Measurements from ENCODE around the gene KCND3. TPM values are rescaled to one million over a fixed set of nuclear protein-coding genes. Genes with fewer than 3 reads are reported as not detected.

Gene KCND3
- total RNA-seq, 4 donors from 2014 or later, result 0.35 to 4.1 (median 0.90) TPM

- Histone ChIP-seq H3K27ac (peak overlapping the region; percentile 74 to 90 (median 80)), H3K9me3 (no peaks in the 10 kb centered on the region), H3K4me3 (peak overlapping the region; percentile 47 to 66 (median 58)), H3K27me3 (no peaks in the 10 kb centered on the region), H3K4me1 (peaks cover 0 to 26% (median 4%) of the 10 kb centered on the region in 4 donors), H3K36me3 (no peaks in the 10 kb centered on the region)
- no peak for TF ChIP-seq POLR2A (IDR thresholded peaks at IDR 0.05)
- TF ChIP-seq CTCF (IDR thresholded peaks at IDR 0.05), result no peak
- DNase-seq, result peak; percentile 43 to 77 (median 65)
Measured at GRCh38 chr1:111739925-111740765, 249.3 kb downstream of the KCND3 start.

GRCh38 chr1:111739194-111739924 is 250.1 kb downstream of the KCND3 start, which contains the start of gene INKA2:
TSS of gene INKA2 (minus strand) at chr1:111739395. CDS start at chr1:111739242, 153 bp downstream.
- Histone ChIP-seq H3K9me3 (no peaks in the 10 kb centered on the region), H3K27me3 (no peaks in the 10 kb centered on the region), H3K4me1 (peaks cover 0 to 26% (median 4%) of the 10 kb centered on the region in 4 donors), H3K4me3 (peak within 1 kb of the TSS; percentile 47 to 66 (median 58)), H3K36me3 (no peaks in the 10 kb centered on the region), H3K27ac (peak within 1 kb of the TSS; percentile 74 to 90 (median 80))
- peak in 1 of 6 experiments; percentile 1 for TF ChIP-seq CTCF (IDR thresholded peaks at IDR 0.05)
- TF ChIP-seq POLR2A (IDR thresholded peaks at IDR 0.05), result peak; percentile 52 to 53
- peak; percentile 82 to 95 (median 91) for DNase-seq

- DNase-seq, result peak; percentile 48 to 76 (median 68)
- no peaks in the 10 kb centered on the region for H3K9me3 ChIP-seq
- H3K4me1 ChIP-seq, result peaks cover 0 to 34% (median 4%) of the 10 kb centered on the region in 4 donors
- no peaks in the 10 kb centered on the region for H3K27me3 ChIP-seq
- no peaks in the 10 kb centered on the region for H3K36me3 ChIP-seq
- H3K4me3 ChIP-seq, result peak overlapping the region; percentile 47 to 66 (median 58)
- peak overlapping the region; percentile 74 to 90 (median 80) for H3K27ac ChIP-seq
- TF ChIP-seq CTCF (IDR thresholded peaks at IDR 0.05) (no peak), POLR2A (IDR thresholded peaks at IDR 0.05) (no peak)
Measured at GRCh38 chr1:111738436-111739193, 250.9 kb downstream of the KCND3 start.

GRCh38 chr1:111738133-111738435 is 251.4 kb downstream of the KCND3 start:
- Histone ChIP-seq H3K9me3 (no peaks in the 10 kb centered on the region), H3K27me3 (no peaks in the 10 kb centered on the region), H3K4me1 (peaks cover 0 to 39% (median 4%) of the 10 kb centered on the region in 4 donors), H3K27ac (peak overlapping the region; percentile 74 to 90 (median 80)), H3K4me3 (peak overlapping the region; percentile 47 to 66 (median 58)), H3K36me3 (no peaks in the 10 kb centered on the region)
- peak in 1 of 3 donors; percentile 37 for DNase-seq
- TF ChIP-seq CTCF (IDR thresholded peaks at IDR 0.05) (no peak), POLR2A (IDR thresholded peaks at IDR 0.05) (no peak)

Data from Peyer's patch (tissue), 4 donors.